Subcutaneous adipose tissue (tissue), 4 donors: Measurements from ENCODE around the gene HTR2C. TPM values are rescaled to one million over a fixed set of nuclear protein-coding genes. Genes with fewer than 3 reads are reported as not detected.

ENCODE experiments used
- total RNA-seq, 4 donors: library from RNA; depleted of rRNA; stranded (reverse); fragments of >200 nt; gene quantifications; one replicate each; pipeline ENCODE4 v1.1.0, GENCODE V29; 2016
- TF ChIP-seq, protein P1 (sequence below): fragments of 450-650 bp; IDR thresholded peaks from one replicate; pipeline ENCODE4 v1.5.1; 2016; ENCODE audit warnings: low read depth, mild to moderate bottlenecking, control low read depth, antibody characterized with exemption, moderate library complexity

Gene HTR2C
- total RNA-seq, 4 donors from 2014 or later, result not detected

DNA sequence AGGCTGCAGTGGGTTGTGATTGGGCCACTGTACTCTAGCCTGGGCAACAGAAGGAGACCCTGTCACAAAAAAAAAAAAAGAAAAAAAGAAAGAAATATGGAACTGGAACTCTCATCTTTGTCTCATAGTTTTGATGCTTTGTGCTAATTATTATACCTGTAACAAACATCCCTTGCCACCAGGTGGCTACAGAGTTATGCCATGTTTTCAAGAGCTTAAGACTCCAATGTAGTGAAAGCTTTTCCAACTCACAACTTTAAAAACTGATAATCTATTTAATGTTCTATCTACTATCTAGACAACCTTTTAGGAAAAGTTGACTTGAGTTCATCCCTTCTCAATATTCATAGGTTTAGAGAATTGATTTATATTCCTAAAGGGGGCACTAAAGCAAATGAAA lies 42.4 kb downstream of the HTR2C start:
- TF ChIP-seq, protein P1, sequence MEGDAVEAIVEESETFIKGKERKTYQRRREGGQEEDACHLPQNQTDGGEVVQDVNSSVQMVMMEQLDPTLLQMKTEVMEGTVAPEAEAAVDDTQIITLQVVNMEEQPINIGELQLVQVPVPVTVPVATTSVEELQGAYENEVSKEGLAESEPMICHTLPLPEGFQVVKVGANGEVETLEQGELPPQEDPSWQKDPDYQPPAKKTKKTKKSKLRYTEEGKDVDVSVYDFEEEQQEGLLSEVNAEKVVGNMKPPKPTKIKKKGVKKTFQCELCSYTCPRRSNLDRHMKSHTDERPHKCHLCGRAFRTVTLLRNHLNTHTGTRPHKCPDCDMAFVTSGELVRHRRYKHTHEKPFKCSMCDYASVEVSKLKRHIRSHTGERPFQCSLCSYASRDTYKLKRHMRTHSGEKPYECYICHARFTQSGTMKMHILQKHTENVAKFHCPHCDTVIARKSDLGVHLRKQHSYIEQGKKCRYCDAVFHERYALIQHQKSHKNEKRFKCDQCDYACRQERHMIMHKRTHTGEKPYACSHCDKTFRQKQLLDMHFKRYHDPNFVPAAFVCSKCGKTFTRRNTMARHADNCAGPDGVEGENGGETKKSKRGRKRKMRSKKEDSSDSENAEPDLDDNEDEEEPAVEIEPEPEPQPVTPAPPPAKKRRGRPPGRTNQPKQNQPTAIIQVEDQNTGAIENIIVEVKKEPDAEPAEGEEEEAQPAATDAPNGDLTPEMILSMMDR, result no peak

DNA sequence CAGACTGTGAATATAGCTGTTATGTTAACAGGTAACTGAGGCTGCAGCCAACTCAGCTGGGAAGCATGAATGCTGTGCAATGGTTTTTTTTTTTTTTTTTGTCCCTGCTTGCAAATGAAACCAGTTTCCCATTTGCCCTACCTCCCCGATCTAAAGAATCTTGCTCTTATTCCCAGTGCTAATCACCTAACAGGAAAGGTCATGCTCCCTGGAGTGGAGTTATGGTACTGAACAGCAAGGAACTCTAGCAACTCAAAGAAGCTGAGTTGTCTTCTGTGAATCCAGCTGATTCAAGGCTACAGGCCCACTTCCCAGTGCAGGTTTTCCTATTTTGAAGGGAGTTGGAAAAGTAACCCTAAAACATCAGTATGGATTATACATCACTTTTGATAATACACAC lies 52.1 kb downstream of the HTR2C start:
- TF ChIP-seq, protein P1, result no peak

DNA sequence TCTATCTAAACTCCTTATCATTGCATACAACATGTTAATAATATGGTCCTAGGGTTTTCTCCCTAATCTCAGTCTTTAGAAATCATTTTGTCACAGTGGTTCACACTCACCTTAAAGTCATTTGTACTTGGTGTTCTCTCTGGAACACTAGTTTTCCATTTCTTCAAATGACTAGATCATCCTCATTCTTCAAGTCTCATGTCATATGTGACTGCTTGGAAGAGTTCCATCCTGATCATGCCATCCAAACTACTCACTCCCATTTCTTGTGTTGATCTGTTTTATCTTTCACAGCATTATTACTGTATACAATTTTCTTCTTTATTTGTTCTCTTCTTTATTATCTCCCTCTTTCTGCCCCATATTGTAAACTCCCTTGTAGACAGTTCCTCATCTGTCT lies 66.5 kb downstream of the HTR2C start:
- TF ChIP-seq, protein P1, result no peak

DNA sequence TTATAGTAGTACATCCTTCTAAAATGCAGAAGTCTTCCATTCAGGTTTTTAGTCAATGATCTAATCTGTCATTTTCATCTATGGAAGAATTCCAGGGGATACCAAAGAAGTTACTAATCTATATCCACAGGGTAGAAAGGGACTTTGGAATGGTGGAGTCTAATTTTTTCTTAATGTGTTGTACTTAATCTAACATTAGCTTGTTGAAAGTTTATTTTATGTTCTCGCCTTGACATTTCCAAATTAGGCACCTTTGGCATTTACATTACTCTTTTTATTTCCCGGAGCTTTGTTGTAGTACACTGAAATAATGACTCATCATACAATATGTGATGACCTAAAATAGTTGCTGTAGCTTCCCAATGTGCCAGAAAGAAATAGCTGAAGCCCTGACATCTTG lies 91.5 kb downstream of the HTR2C start:
- TF ChIP-seq, protein P1, result no peak

DNA sequence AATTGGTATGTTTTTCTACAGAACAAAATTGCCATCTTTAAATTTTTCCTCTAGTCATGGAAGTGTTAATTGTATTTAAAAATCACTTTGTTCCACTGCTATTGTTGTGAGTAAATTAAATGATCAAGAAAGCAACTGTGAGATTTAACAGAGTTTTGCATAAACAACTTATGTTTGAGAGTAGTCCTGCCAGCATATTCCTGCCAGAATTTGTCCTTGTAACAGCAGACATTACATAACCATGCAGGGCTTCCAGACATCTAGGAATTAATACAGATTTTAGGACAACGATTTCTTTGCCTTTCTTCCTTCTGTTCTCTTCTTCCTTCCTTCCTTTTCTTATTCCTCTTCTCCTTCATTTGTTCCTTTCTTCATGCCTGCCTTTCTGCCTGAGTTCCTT lies 125.5 kb downstream of the HTR2C start:
- TF ChIP-seq, protein P1, result no peak

DNA sequence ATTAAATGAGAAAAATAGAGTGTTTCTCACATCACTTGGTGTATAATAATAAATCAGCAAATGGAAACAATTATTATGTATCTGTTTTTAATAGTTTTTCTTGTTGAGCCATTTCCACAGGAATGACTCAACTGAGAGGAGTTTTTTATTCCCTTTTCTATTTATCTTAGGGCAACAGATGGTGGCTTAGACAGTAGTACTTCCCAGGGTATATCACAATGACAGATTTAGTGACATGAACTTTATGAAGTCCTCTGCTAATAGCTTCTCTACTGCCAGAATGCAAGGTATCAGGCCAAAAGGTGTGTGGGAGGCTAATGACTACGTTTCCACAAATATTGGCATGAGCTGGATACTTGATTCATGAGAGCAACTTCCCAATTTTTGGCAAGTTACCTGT lies 126.7 kb downstream of the HTR2C start:
- TF ChIP-seq, protein P1, result no peak

DNA sequence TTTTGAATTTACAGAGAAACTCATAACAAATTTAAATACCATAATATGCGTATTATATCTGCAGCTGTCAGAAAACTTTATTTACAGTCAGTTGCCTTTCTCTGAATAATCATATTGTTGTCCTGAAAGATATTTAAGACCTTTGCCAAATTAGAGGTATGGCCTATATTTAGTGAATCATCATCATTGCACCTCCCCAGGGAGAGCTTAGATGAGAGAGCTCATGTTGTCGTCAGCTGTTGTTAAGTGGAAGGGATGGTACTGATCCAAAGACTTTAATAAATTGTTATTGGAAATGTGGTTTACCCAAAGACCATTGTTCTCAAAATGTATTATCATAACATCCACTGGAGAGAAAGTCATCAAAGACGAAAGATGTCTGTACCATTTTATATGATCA lies 128.6 kb downstream of the HTR2C start:
- TF ChIP-seq, protein P1, result no peak
